Stimulated activated CD8-positive, alpha-beta memory T cell treated with anti-CD3 and anti-CD28 coated beads, Interleukin-4, amount 100 ng/mL, for 4 hours (primary cell): Measurements from ENCODE around the gene RAB3IP.

Source experiments
- DNase-seq, 2 donors: peaks; one replicate each; pipeline ENCODE4 v3.0.0-alpha.2; 2020; ENCODE audit warnings: low read depth in 2 of 2, low spot score in 1 of 2

RAB3IP gene

GRCh38 chr12:69738351-69739286, at the start of gene RAB3IP:
TSS of gene RAB3IP (plus strand) at chr12:69738860. CDS start at chr12:69755409, 16,549 bp downstream.
- peak; percentile 84 to 86 for DNase-seq

GRCh38 chr12:69689638-69690037, 49.0 kb upstream of the RAB3IP start:
- DNase-seq, result no peak

GRCh38 chr12:69694123-69694522, 44.5 kb upstream of the RAB3IP start:
- no peak for DNase-seq

GRCh38 chr12:69698054-69698453, 40.6 kb upstream of the RAB3IP start:
- DNase-seq, result no peak

- no peak for DNase-seq
Measured at GRCh38 chr12:69698769-69699540, 39.7 kb upstream of the RAB3IP start, which contains the start of gene BEST3. TSS of gene BEST3 (minus strand) at chr12:69699303. CDS start at chr12:69697798, 1,505 bp downstream.

GRCh38 chr12:69701826-69702225, 36.8 kb upstream of the RAB3IP start:
- DNase-seq, result no peak

- DNase-seq, result no peak
Measured at GRCh38 chr12:69703146-69703642, 35.5 kb upstream of the RAB3IP start.

GRCh38 chr12:69704357-69704756, 34.3 kb upstream of the RAB3IP start:
- no peak for DNase-seq

- no peak for DNase-seq
Measured at GRCh38 chr12:69708649-69709048, 30.0 kb upstream of the RAB3IP start.

- no peak for DNase-seq
Measured at GRCh38 chr12:69712826-69713225, 25.8 kb upstream of the RAB3IP start.

GRCh38 chr12:69714542-69714941, 24.1 kb upstream of the RAB3IP start:
- no peak for DNase-seq

GRCh38 chr12:69719336-69720316, 19.0 kb upstream of the RAB3IP start:
- DNase-seq, result no peak

GRCh38 chr12:69720750-69721149, 17.9 kb upstream of the RAB3IP start:
- no peak for DNase-seq

- no peak for DNase-seq
Measured at GRCh38 chr12:69726922-69727321, 11.7 kb upstream of the RAB3IP start.

GRCh38 chr12:69732088-69732487, 6.6 kb upstream of the RAB3IP start:
- DNase-seq, result no peak

GRCh38 chr12:69733638-69734037, 5.0 kb upstream of the RAB3IP start:
- no peak for DNase-seq

- DNase-seq, result peak; percentile 3 to 22
Measured at GRCh38 chr12:69739287-69740191, 879 bp downstream of the RAB3IP start.

GRCh38 chr12:69744109-69744508, 5.4 kb downstream of the RAB3IP start:
- no peak for DNase-seq

- no peak for DNase-seq
Measured at GRCh38 chr12:69751476-69751875, 12.8 kb downstream of the RAB3IP start.

GRCh38 chr12:69755302-69755701, 16.6 kb downstream of the RAB3IP start:
- no peak for DNase-seq
